ENCODE data around the gene HIPK4.
"Not testable (repeated sequence)": the region's sequence is repeated elsewhere in the genome, so short reads cannot be mapped to it uniquely, and the experiment has no call there.

The HIPK4 gene

GRCh38 chr19:40335855-40336600 lies 54.0 kb downstream of the HIPK4 start:
- no peak for FAIRE-seq

GRCh38 chr19:40335101-40335500 lies 54.9 kb downstream of the HIPK4 start:
- no peak for FAIRE-seq

GRCh38 chr19:40333083-40333482 lies 56.9 kb downstream of the HIPK4 start:
- not testable (repeated sequence) for FAIRE-seq

GRCh38 chr19:40332669-40333068 lies 57.3 kb downstream of the HIPK4 start:
- no peak for FAIRE-seq

GRCh38 chr19:40331052-40331451 lies 58.9 kb downstream of the HIPK4 start:
- FAIRE-seq, result no peak

All from endometrium (tissue), 2 donors.